Coronary artery (tissue), 2 donors: ENCODE results near the gene MIPOL1.

Experiments used
- DNase-seq: peaks from one replicate; pipeline ENCODE4 v3.0.0-alpha.2; 2017; ENCODE audit warnings: low spot score
- H3K27ac ChIP-seq, 2 donors: fragments of 200-600 bp; sonication (generic); one replicate each; pipeline ENCODE4 v1.5.1; 2016 to 2019
- H3K4me3 ChIP-seq: fragments of 200-600 bp; sonication (generic); 2 replicates; pipeline ENCODE4 v1.5.1; 2016; ENCODE audit warnings: mild to moderate bottlenecking, moderate library complexity
- CTCF ChIP-seq: fragments of 200-600 bp; sonication (generic); IDR thresholded peaks from one replicate; pipeline ENCODE4 v1.5.1; 2019; ENCODE audit warnings: antibody characterized with exemption

The MIPOL1 gene

GRCh38 chr14:37403626-37404025, 205.9 kb downstream of the MIPOL1 start:
- DNase-seq: no peak
- no peak for TF ChIP-seq CTCF
- no peak overlapping the region for H3K27ac ChIP-seq
- no peak overlapping the region for H3K4me3 ChIP-seq

- H3K27ac ChIP-seq: no peak overlapping the region
- H3K4me3 ChIP-seq: no peak overlapping the region
- no peak for TF ChIP-seq CTCF
- DNase-seq: no peak
Observed at GRCh38 chr14:37406095-37406494, 208.4 kb downstream of the MIPOL1 start.

GRCh38 chr14:37411079-37411735, 213.5 kb downstream of the MIPOL1 start:
- no peak for TF ChIP-seq CTCF
- Histone ChIP-seq H3K27ac (no peak overlapping the region), H3K4me3 (no peak overlapping the region)
- no peak for DNase-seq

GRCh38 chr14:37413050-37413449, 215.3 kb downstream of the MIPOL1 start:
- H3K27ac ChIP-seq: no peak overlapping the region
- no peak overlapping the region for H3K4me3 ChIP-seq
- no peak for TF ChIP-seq CTCF
- no peak for DNase-seq

GRCh38 chr14:37413504-37414003, 215.8 kb downstream of the MIPOL1 start:
- no peak for DNase-seq
- TF ChIP-seq CTCF: no peak
- H3K27ac ChIP-seq: no peak overlapping the region
- H3K4me3 ChIP-seq: no peak overlapping the region

GRCh38 chr14:37416264-37416663, 218.5 kb downstream of the MIPOL1 start:
- no peak overlapping the region for H3K27ac ChIP-seq
- TF ChIP-seq CTCF: no peak
- no peak for DNase-seq
- H3K4me3 ChIP-seq: no peak overlapping the region

GRCh38 chr14:37417151-37417550, 219.4 kb downstream of the MIPOL1 start:
- TF ChIP-seq CTCF: no peak
- DNase-seq: no peak
- H3K27ac ChIP-seq: no peak overlapping the region

More at GRCh38 chr14:37417151-37417550, 219.4 kb downstream of the MIPOL1 start:
- no peak overlapping the region for H3K4me3 ChIP-seq
